Uterus (tissue), 2 donors: ENCODE measurements around the gene ZCCHC12.

Experiments
- CTCF ChIP-seq, 4 experiments: fragments of 200-600 bp in 2 of 4; fragments of 450-650 bp in 2 of 4; sonication (generic) in 2 of 4; IDR thresholded peaks; one replicate each; pipeline ENCODE4 v1.5.1; 2016 to 2019; ENCODE audit warnings: antibody characterized with exemption in 4 of 4, mild to moderate bottlenecking in 2 of 4, moderate library complexity in 1 of 4
- POLR2A ChIP-seq, 2 donors: fragments of 450-650 bp; IDR thresholded peaks; one replicate each; pipeline ENCODE4 v1.6.1; 2016; ENCODE audit warnings: antibody characterized with exemption in 2 of 2, mild to moderate bottlenecking in 1 of 2, moderate library complexity in 1 of 2

DNA sequence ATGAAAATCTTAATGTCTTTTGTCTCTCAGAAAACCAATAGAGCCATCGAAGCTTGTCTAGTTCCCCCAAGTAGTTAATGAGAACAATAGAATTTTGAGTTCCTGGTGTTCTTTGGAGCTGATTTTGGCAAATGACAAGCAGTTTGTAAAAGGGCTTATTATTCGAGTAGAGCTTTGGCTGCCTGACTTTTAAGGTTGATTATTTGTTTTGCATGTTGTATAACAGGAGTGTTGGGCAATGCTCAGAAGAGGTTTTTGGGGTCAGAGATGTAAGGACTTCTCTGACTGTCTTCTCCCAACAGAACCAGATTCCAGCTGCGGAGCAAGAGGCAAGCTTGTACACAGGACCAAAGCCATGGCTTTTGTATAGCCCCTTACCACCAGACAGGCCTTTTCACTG lies 30.0 kb downstream of the ZCCHC12 start:
- TF ChIP-seq CTCF (IDR thresholded peaks at IDR 0.05), result no peak
- TF ChIP-seq POLR2A (IDR thresholded peaks at IDR 0.05), result no peak
